Epithelial cell of prostate (primary cell): ENCODE measurements around the gene PRIMPOL.
A peak's percentile ranks its signal among the peaks of the same experiment; 100 is the strongest.
"Not testable (repeated sequence)": the region's sequence is repeated elsewhere in the genome, so short reads cannot be mapped to it uniquely, and the experiment has no call there.

ENCODE experiments used
- DNase-seq: peaks from one replicate; pipeline ENCODE4 v3.0.0-alpha.2; 2011; ENCODE audit warnings: low read depth, low spot score
- H3K27ac ChIP-seq: fragments of 450-650 bp; 2 replicates; pipeline ENCODE4 v1.5.1; 2017; ENCODE audit warnings: mild to moderate bottlenecking

PRIMPOL gene

GRCh38 chr4:184636144-184636543 lies 13.4 kb upstream of the PRIMPOL start:
- no peak for DNase-seq
- H3K27ac ChIP-seq, result no peak overlapping the region

GRCh38 chr4:184636897-184637296 lies 12.6 kb upstream of the PRIMPOL start:
- H3K27ac ChIP-seq, result no peak overlapping the region
- DNase-seq, result no peak

- DNase-seq, result no peak
These were observed 8.5 kb upstream of the PRIMPOL start for GRCh38 chr4:184641022-184641421.

GRCh38 chr4:184641451-184641850 lies 8.1 kb upstream of the PRIMPOL start:
- no peak overlapping the region for H3K27ac ChIP-seq
- DNase-seq, result no peak

More at GRCh38 chr4:184641022-184641421, 8.5 kb upstream of the PRIMPOL start:
- no peak overlapping the region for H3K27ac ChIP-seq

GRCh38 chr4:184643731-184644130 lies 5.8 kb upstream of the PRIMPOL start:
- no peak overlapping the region for H3K27ac ChIP-seq
- DNase-seq, result no peak

GRCh38 chr4:184644553-184645307 lies 4.8 kb upstream of the PRIMPOL start:
- DNase-seq, result no peak
- H3K27ac ChIP-seq, result no peak overlapping the region

GRCh38 chr4:184645904-184646610 lies 3.5 kb upstream of the PRIMPOL start:
- H3K27ac ChIP-seq, result no peak overlapping the region
- DNase-seq, result no peak

GRCh38 chr4:184647266-184648053 lies 2.1 kb upstream of the PRIMPOL start:
- H3K27ac ChIP-seq, result peak overlapping the region; percentile 94
- no peak for DNase-seq

- peak overlapping the region; percentile 94 for H3K27ac ChIP-seq
- DNase-seq, result no peak
These were observed 1.6 kb upstream of the PRIMPOL start for GRCh38 chr4:184648054-184648312.

- H3K27ac ChIP-seq, result peak overlapping the region; percentile 94
- DNase-seq, result no peak
These were observed 1.1 kb upstream of the PRIMPOL start for GRCh38 chr4:184648313-184649025.

- H3K27ac ChIP-seq, result peak overlapping the region; percentile 94
- no peak for DNase-seq
These were observed 675 bp downstream of the PRIMPOL start for GRCh38 chr4:184649971-184650855.

- H3K27ac ChIP-seq, result no peak overlapping the region
- no peak for DNase-seq
These were observed 2.4 kb downstream of the PRIMPOL start for GRCh38 chr4:184651899-184652298.

- DNase-seq, H3K27ac ChIP-seq: not testable (repeated sequence)
These were observed 3.1 kb downstream of the PRIMPOL start for GRCh38 chr4:184652681-184653080.

- no peak overlapping the region for H3K27ac ChIP-seq
- DNase-seq, result no peak
These were observed 4.1 kb downstream of the PRIMPOL start for GRCh38 chr4:184653650-184654049.

GRCh38 chr4:184655889-184656869 lies 6.6 kb downstream of the PRIMPOL start:
- no peak overlapping the region for H3K27ac ChIP-seq
- DNase-seq, result no peak

- DNase-seq, result no peak
- H3K27ac ChIP-seq, result no peak overlapping the region
These were observed 7.6 kb downstream of the PRIMPOL start for GRCh38 chr4:184657144-184657543.

- DNase-seq, H3K27ac ChIP-seq: not testable (repeated sequence)
These were observed 8.3 kb downstream of the PRIMPOL start for GRCh38 chr4:184657820-184658219.

GRCh38 chr4:184660978-184661377 lies 11.4 kb downstream of the PRIMPOL start:
- no peak for DNase-seq

More at GRCh38 chr4:184660978-184661377, 11.4 kb downstream of the PRIMPOL start:
- no peak overlapping the region for H3K27ac ChIP-seq
